Astrocyte (in vitro differentiated cells and primary cell): ENCODE data around the gene RPL37A. TPM values are rescaled to one million over a fixed set of nuclear protein-coding genes. Genes with fewer than 3 reads are reported as not detected.

ENCODE experiments used
- DNase-seq: peaks from one replicate; pipeline ENCODE4 v3.0.0-alpha.2; 2010; ENCODE audit warnings: low read depth
- FAIRE-seq: peaks from 2 replicates; lab custom pipeline; 2011; peaks lifted over from hg19 to GRCh38; lab: Jason Lieb, UNC
- H2AFZ ChIP-seq: 2 replicates; pipeline ENCODE4 v1.6.0; 2012; ENCODE audit warnings: low read depth, low read length, inconsistent platforms
- H3K27ac ChIP-seq: 2 replicates; pipeline ENCODE4 v1.5.1; 2011; ENCODE audit warnings: low read depth, low read length, inconsistent platforms
- H3K27me3 ChIP-seq: 2 replicates; pipeline ENCODE4 v1.6.0; 2011; ENCODE audit warnings: low read length, inconsistent platforms; ENCODE audit not compliant: insufficient read depth
- H3K36me3 ChIP-seq: 2 replicates; pipeline ENCODE4 v1.5.1; 2011; ENCODE audit warnings: low read length, inconsistent platforms; ENCODE audit not compliant: insufficient read depth
- H3K4me1 ChIP-seq: 2 replicates; pipeline ENCODE4 v1.5.1; 2011; ENCODE audit warnings: low read length, inconsistent platforms; ENCODE audit not compliant: insufficient read depth
- H3K4me2 ChIP-seq: 2 replicates; pipeline ENCODE4 v1.6.0; 2012; ENCODE audit warnings: low read length, inconsistent platforms
- H3K4me3 ChIP-seq: 2 replicates; pipeline ENCODE4 v1.5.1; 2011; ENCODE audit warnings: low read depth, mild to moderate bottlenecking, low read length, inconsistent platforms; ENCODE audit not compliant: insufficient read depth
- H3K79me2 ChIP-seq: 2 replicates; pipeline ENCODE4 v1.6.0; 2012; ENCODE audit warnings: mild to moderate bottlenecking, low read length, inconsistent platforms; ENCODE audit not compliant: insufficient read depth
- H3K9ac ChIP-seq: 2 replicates; pipeline ENCODE4 v1.6.0; 2012; ENCODE audit warnings: mild to moderate bottlenecking, low read length, inconsistent platforms
- H3K9me3 ChIP-seq: 2 replicates; pipeline ENCODE4 v1.5.1; 2012; ENCODE audit warnings: low read depth, mild to moderate bottlenecking, low read length, inconsistent platforms; ENCODE audit not compliant: insufficient read depth
- H4K20me1 ChIP-seq: 2 replicates; pipeline ENCODE4 v1.6.0; 2012; ENCODE audit warnings: low read length, inconsistent platforms; ENCODE audit not compliant: insufficient read depth
- H3K27ac Mint-ChIP-seq: one replicate; pipeline ENCODE4 v1.8.0; 2021; ENCODE audit warnings: mild to moderate bottlenecking, mixed read lengths; ENCODE audit not compliant: unreplicated experiment
- H3K27me3 Mint-ChIP-seq: one replicate; pipeline ENCODE4 v1.8.0; 2021; ENCODE audit warnings: low read depth, mixed read lengths; ENCODE audit not compliant: unreplicated experiment
- H3K36me3 Mint-ChIP-seq: one replicate; pipeline ENCODE4 v1.8.0; 2021; ENCODE audit warnings: low read depth, mixed read lengths; ENCODE audit not compliant: unreplicated experiment
- H3K4me1 Mint-ChIP-seq: one replicate; pipeline ENCODE4 v1.8.0; 2021; ENCODE audit warnings: low read depth, mixed read lengths; ENCODE audit not compliant: unreplicated experiment
- H3K4me3 Mint-ChIP-seq: one replicate; pipeline ENCODE4 v1.8.0; 2021; ENCODE audit warnings: mild to moderate bottlenecking, moderate library complexity, mixed read lengths; ENCODE audit not compliant: unreplicated experiment
- H3K9me3 Mint-ChIP-seq: one replicate; pipeline ENCODE4 v1.8.0; 2021; ENCODE audit warnings: mild to moderate bottlenecking, mixed read lengths; ENCODE audit not compliant: unreplicated experiment
- CTCF ChIP-seq: IDR thresholded peaks from 2 replicates; pipeline ENCODE4 v1.5.1; 2011; ENCODE audit warnings: low read depth, mild to moderate bottlenecking, inconsistent platforms, low read length, moderate library complexity; ENCODE audit not compliant: insufficient read depth
- EZH2 ChIP-seq: IDR thresholded peaks from 2 replicates; pipeline ENCODE4 v1.6.1; 2012; ENCODE audit warnings: mild to moderate bottlenecking, low read length, inconsistent platforms; ENCODE audit not compliant: insufficient read depth
- total RNA-seq: library from RNA; stranded (reverse); gene quantifications from 2 replicates; pipeline ENCODE4 v1.2.1, GENCODE V29; 2021

Gene RPL37A
- total RNA-seq, 1 donor from 2014 or later: 2,632 TPM

- Histone ChIP-seq H3K4me2 (no peak overlapping the region), H3K9ac (no peak overlapping the region), H3K4me1 (no peaks in the 10 kb centered on the region), H3K9me3 (no peaks in the 10 kb centered on the region), H4K20me1 (no peaks in the 10 kb centered on the region), H2AFZ (no peak overlapping the region), H3K27me3 (no peaks in the 10 kb centered on the region), H3K79me2 (no peaks in the 10 kb centered on the region), H3K4me3 (no peak overlapping the region), H3K36me3 (peaks cover 7% of the 10 kb centered on the region), H3K27ac (no peak overlapping the region)
- TF ChIP-seq CTCF (no peak), EZH2 (no peak)
- no peaks in the 10 kb centered on the region for H3K27me3 Mint-ChIP-seq
- peaks cover 19% of the 10 kb centered on the region for H3K36me3 Mint-ChIP-seq
- H3K4me1 Mint-ChIP-seq: no peaks in the 10 kb centered on the region
- peaks cover 2% of the 10 kb centered on the region for H3K9me3 Mint-ChIP-seq
- H3K4me3 Mint-ChIP-seq: no peak overlapping the region
- no peak for FAIRE-seq
- H3K27ac Mint-ChIP-seq: no peak overlapping the region
- no peak for DNase-seq
Observed at GRCh38 chr2:216464104-216464720, 34.4 kb upstream of the RPL37A start.

GRCh38 chr2:216465579-216466195 lies 33.0 kb upstream of the RPL37A start:
- Mint-ChIP-seq H3K4me3 (no peak overlapping the region), H3K36me3 (peaks cover 23% of the 10 kb centered on the region), H3K27me3 (no peaks in the 10 kb centered on the region), H3K27ac (no peak overlapping the region), H3K9me3 (peaks cover 2% of the 10 kb centered on the region), H3K4me1 (no peaks in the 10 kb centered on the region)
- DNase-seq: no peak
- Histone ChIP-seq H4K20me1 (no peaks in the 10 kb centered on the region), H3K27ac (no peak overlapping the region), H3K36me3 (peaks cover 7% of the 10 kb centered on the region), H3K9ac (no peak overlapping the region), H3K4me2 (no peak overlapping the region), H3K79me2 (no peaks in the 10 kb centered on the region), H3K9me3 (no peaks in the 10 kb centered on the region), H2AFZ (no peak overlapping the region), H3K4me3 (no peak overlapping the region), H3K4me1 (no peaks in the 10 kb centered on the region), H3K27me3 (no peaks in the 10 kb centered on the region)
- FAIRE-seq: no peak
- TF ChIP-seq CTCF (no peak), EZH2 (no peak)

GRCh38 chr2:216467845-216468244 lies 30.8 kb upstream of the RPL37A start:
- Mint-ChIP-seq H3K36me3 (peaks cover 20% of the 10 kb centered on the region), H3K4me3 (no peak overlapping the region), H3K27me3 (no peaks in the 10 kb centered on the region), H3K9me3 (no peaks in the 10 kb centered on the region), H3K4me1 (no peaks in the 10 kb centered on the region), H3K27ac (no peak overlapping the region)
- H2AFZ ChIP-seq: no peak overlapping the region
- H3K9ac ChIP-seq: no peak overlapping the region
- no peaks in the 10 kb centered on the region for H3K9me3 ChIP-seq
- H3K27me3 ChIP-seq: no peaks in the 10 kb centered on the region
- H3K36me3 ChIP-seq: peaks cover 7% of the 10 kb centered on the region
- no peaks in the 10 kb centered on the region for H3K79me2 ChIP-seq
- H3K4me1 ChIP-seq: no peaks in the 10 kb centered on the region
- no peak overlapping the region for H3K4me2 ChIP-seq
- no peak for DNase-seq
- no peak overlapping the region for H3K27ac ChIP-seq
- no peak for FAIRE-seq
- no peak overlapping the region for H3K4me3 ChIP-seq
- TF ChIP-seq EZH2: no peak
- no peak for TF ChIP-seq CTCF
- no peaks in the 10 kb centered on the region for H4K20me1 ChIP-seq
